GM23338 (cell line): Measurements from ENCODE around the gene LRP4. TPM values are rescaled to one million over a fixed set of nuclear protein-coding genes. Genes with fewer than 3 reads are reported as not detected.

Experiments
- ATAC-seq: fragments of 200-7000 bp; cut with Tn5 transposase; 3 replicates; pipeline ENCODE4 v1.9.1; 2020
- DNase-seq: peaks from one replicate; pipeline ENCODE4 v3.0.0-alpha.2; 2015; ENCODE audit warnings: low spot score
- H2AFZ ChIP-seq: fragments of 200-600 bp; sonication (generic); 2 replicates; pipeline ENCODE4 v1.8.0; 2016; ENCODE audit warnings: antibody characterized with exemption, mild to moderate bottlenecking, moderate library complexity
- H3F3A ChIP-seq: fragments of 200-600 bp; sonication (generic); replicated peaks from 2 replicates; pipeline ENCODE4 v1.8.0; 2017; ENCODE audit warnings: antibody characterized with exemption, mixed run types, low read depth
- H3K27ac ChIP-seq: fragments of 200-600 bp; sonication (generic); 2 replicates; pipeline ENCODE4 v1.6.1; 2016; ENCODE audit warnings: low read depth
- H3K27me3 ChIP-seq: fragments of 200-600 bp; sonication (generic); 2 replicates; pipeline ENCODE4 v1.8.0; 2016; ENCODE audit warnings: mild to moderate bottlenecking, mixed run types, moderate library complexity; ENCODE audit not compliant: insufficient read depth
- H3K36me3 ChIP-seq: fragments of 200-600 bp; sonication (generic); 2 replicates; pipeline ENCODE4 v1.8.0; 2016; ENCODE audit warnings: mild to moderate bottlenecking; ENCODE audit not compliant: insufficient read depth
- H3K4me1 ChIP-seq: fragments of 200-600 bp; sonication (generic); 2 replicates; pipeline ENCODE4 v1.8.0; 2016; ENCODE audit warnings: mild to moderate bottlenecking, moderate library complexity; ENCODE audit not compliant: insufficient read depth
- H3K4me2 ChIP-seq: fragments of 200-600 bp; sonication (generic); 2 replicates; pipeline ENCODE4 v1.7.1; 2017; ENCODE audit warnings: mixed run types
- H3K4me3 ChIP-seq: fragments of 200-600 bp; sonication (generic); 2 replicates; pipeline ENCODE4 v1.6.1; 2016; ENCODE audit warnings: mixed run types
- H3K79me2 ChIP-seq: fragments of 200-600 bp; sonication (generic); replicated peaks from 2 replicates; pipeline ENCODE4 v1.8.0; 2017; ENCODE audit warnings: mild to moderate bottlenecking; ENCODE audit not compliant: insufficient read depth
- H3K9me2 ChIP-seq: fragments of 200-600 bp; sonication (generic); 2 replicates; pipeline ENCODE4 v1.8.0; 2017; ENCODE audit not compliant: insufficient read depth
- H4K20me1 ChIP-seq: fragments of 200-600 bp; sonication (generic); replicated peaks from 2 replicates; pipeline ENCODE4 v1.8.0; 2017; ENCODE audit warnings: mild to moderate bottlenecking; ENCODE audit not compliant: insufficient read depth
- H3K27ac Mint-ChIP-seq: 2 replicates; pipeline ENCODE4 v1.8.0; 2020; ENCODE audit warnings: inconsistent platforms, mild to moderate bottlenecking, moderate library complexity, mixed read lengths
- H3K27me3 Mint-ChIP-seq: 3 replicates; pipeline ENCODE4 v1.8.0; 2022; ENCODE audit warnings: low read depth, mild to moderate bottlenecking, moderate library complexity, mixed read lengths, inconsistent platforms; ENCODE audit not compliant: insufficient read depth, poor library complexity
- H3K36me3 Mint-ChIP-seq: 3 replicates; pipeline ENCODE4 v1.8.0; 2021; ENCODE audit warnings: low read depth, mild to moderate bottlenecking, inconsistent platforms, moderate library complexity, mixed read lengths
- H3K4me1 Mint-ChIP-seq: 3 replicates; pipeline ENCODE4 v1.8.0; 2020; ENCODE audit warnings: mild to moderate bottlenecking, inconsistent platforms, mixed read lengths
- H3K4me3 Mint-ChIP-seq: 3 replicates; pipeline ENCODE4 v1.8.0; 2021; ENCODE audit warnings: moderate library complexity, mild to moderate bottlenecking, inconsistent platforms, mixed read lengths
- H3K9me3 Mint-ChIP-seq: 3 replicates; pipeline ENCODE4 v1.8.0; 2020; ENCODE audit warnings: moderate library complexity, mild to moderate bottlenecking, inconsistent platforms, mixed read lengths
- CREB1 ChIP-seq: fragments of 250-450 bp; sonication (Bioruptor Pico); IDR thresholded peaks from 2 replicates; pipeline ENCODE4 v1.5.0; 2020; ENCODE audit warnings: low read depth, mild to moderate bottlenecking, moderate library complexity
- EZH2 ChIP-seq: fragments of 200-600 bp; sonication (generic); IDR thresholded peaks from one replicate; pipeline ENCODE4 v1.8.0; 2017; ENCODE audit warnings: antibody characterized with exemption, mild to moderate bottlenecking, low read depth; ENCODE audit not compliant: unreplicated experiment
- NANOG ChIP-seq: IDR thresholded peaks from 2 replicates; pipeline ENCODE4 v1.6.1; 2016; ENCODE audit warnings: antibody characterized with exemption, borderline replicate concordance
- POLR2AphosphoS5 ChIP-seq: IDR thresholded peaks from 2 replicates; pipeline ENCODE4 v1.6.1; 2016; ENCODE audit warnings: antibody characterized with exemption, low read depth
- STAT1 ChIP-seq: IDR thresholded peaks from one replicate; pipeline ENCODE4 v1.6.1; 2016; ENCODE audit warnings: antibody characterized with exemption; ENCODE audit not compliant: unreplicated experiment
- ZNF114 ChIP-seq: fragments of 250-450 bp; sonication (Bioruptor Pico); IDR thresholded peaks from 2 replicates; pipeline ENCODE4 v1.5.0; 2020; ENCODE audit warnings: mild to moderate bottlenecking, moderate library complexity
- ZNF331 ChIP-seq: fragments of 250-450 bp; sonication (Bioruptor Pico); IDR thresholded peaks from 2 replicates; pipeline ENCODE4 v1.5.0; 2020; ENCODE audit warnings: low read depth, mild to moderate bottlenecking, moderate library complexity
- polyA plus RNA-seq: library from polyadenylated mRNA; unstranded; fragments of >200 nt; fragmentation: Nextera tagmentation; extraction: Ambion mirVana; gene quantifications from 2 replicates; pipeline ENCODE4 v1.2.1, GENCODE V29; 2016
- total RNA-seq: library from RNA; depleted of rRNA; stranded (reverse); fragments of >200 nt; shearing (Covaris generic); gene quantifications from 2 replicates; pipeline ENCODE4 v1.2.3, GENCODE V29; 2014
- TF ChIP-seq, protein P1 (sequence below): IDR thresholded peaks from 2 replicates; pipeline ENCODE4 v1.6.1; 2016; ENCODE audit warnings: antibody characterized with exemption
- TF ChIP-seq, protein P2 (sequence below): IDR thresholded peaks from one replicate; pipeline ENCODE4 v1.6.1; 2018; ENCODE audit warnings: antibody characterized with exemption; ENCODE audit not compliant: unreplicated experiment

Gene LRP4
- total and polyA plus RNA-seq, 2 experiments from 2014 or later: 6.0 to 18.4 TPM

DNA sequence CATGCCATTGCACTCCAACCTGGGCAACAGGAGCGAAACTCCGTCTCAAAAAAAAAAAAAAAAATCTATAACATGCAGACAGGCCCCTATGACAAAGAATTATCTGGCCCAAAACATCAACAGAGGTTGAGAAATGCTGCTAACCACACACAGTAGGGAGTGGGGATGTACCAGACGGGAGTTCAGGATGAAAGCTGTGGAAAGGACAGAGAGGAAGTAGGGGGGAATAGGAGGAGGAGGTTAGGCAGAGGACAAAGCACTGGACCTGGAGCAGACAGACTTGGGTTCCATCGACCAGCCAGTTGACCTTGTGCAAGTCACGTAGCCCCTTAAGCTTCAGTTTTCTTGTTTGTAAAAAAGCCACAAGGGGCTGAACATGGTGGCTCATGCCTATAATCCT, 12.5 kb downstream of the LRP4 start:
- TF ChIP-seq NANOG: no peak
- TF ChIP-seq EZH2: no peak
- peak overlapping the region; percentile 91; the same call in 1 of the 2 replicates for H3K27ac ChIP-seq
- Mint-ChIP-seq H3K4me3 (no peak overlapping the region; the same call in 2 of the 3 replicates), H3K36me3 (peaks cover 30% of the 10 kb centered on the region), H3K27me3 (peaks cover 9% of the 10 kb centered on the region), H3K4me1 (peaks cover 58% of the 10 kb centered on the region), H3K27ac (peak overlapping the region; percentile 10; the same call in 1 of the 2 replicates), H3K9me3 (no peaks in the 10 kb centered on the region)
- no peaks in the 10 kb centered on the region for H3K9me2 ChIP-seq
- H2AFZ ChIP-seq: no peak overlapping the region
- no peaks in the 10 kb centered on the region for H3K27me3 ChIP-seq
- 0 out of 2 replicates have a peak, but pooled peaks cover 3% of the 10 kb centered on the region for H4K20me1 ChIP-seq
- peaks cover 19% of the 10 kb centered on the region for H3F3A ChIP-seq
- H3K4me2 ChIP-seq: no peak overlapping the region
- DNase-seq: no peak
- H3K4me3 ChIP-seq: no peak overlapping the region
- peaks cover 51% of the 10 kb centered on the region for H3K4me1 ChIP-seq
- ATAC-seq: no peak
- H3K79me2 ChIP-seq: peaks cover 50% of the 10 kb centered on the region
- H3K36me3 ChIP-seq: no peaks in the 10 kb centered on the region

DNA sequence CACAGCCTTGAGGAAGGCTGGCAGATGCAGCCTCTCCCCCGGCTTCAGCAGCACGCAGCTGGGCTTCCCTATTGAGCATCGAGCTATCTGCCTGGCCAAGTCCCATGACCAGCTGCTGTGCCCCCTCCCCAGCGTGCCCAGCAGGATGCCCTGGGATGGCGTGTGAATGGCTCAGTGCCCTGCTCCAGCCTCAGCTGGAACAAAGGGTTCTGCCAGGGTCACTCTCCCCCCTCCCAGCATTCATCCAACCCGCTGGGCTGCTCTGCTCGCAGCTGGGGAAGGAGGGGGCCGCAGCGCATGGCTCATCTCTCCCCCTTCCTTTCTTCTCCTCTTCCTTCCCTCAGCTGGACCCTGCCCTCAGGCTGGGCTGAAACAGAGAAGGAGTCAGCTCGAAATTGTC, 14.5 kb downstream of the LRP4 start:
- peak; percentile 68 for ATAC-seq
- Histone ChIP-seq H3F3A (peaks cover 18% of the 10 kb centered on the region), H3K9me2 (no peaks in the 10 kb centered on the region), H3K27ac (no peak overlapping the region), H3K27me3 (no peaks in the 10 kb centered on the region), H3K36me3 (no peaks in the 10 kb centered on the region), H4K20me1 (0 out of 2 replicates have a peak, but pooled peaks cover 3% of the 10 kb centered on the region), H3K4me1 (peaks cover 40% of the 10 kb centered on the region), H3K4me3 (no peak overlapping the region), H3K79me2 (peaks cover 32% of the 10 kb centered on the region), H2AFZ (no peak overlapping the region), H3K4me2 (no peak overlapping the region)
- 0 out of 2 replicates have a peak overlapping the region, but pooled peaks have one; percentile 3 for H3K27ac Mint-ChIP-seq
- H3K4me1 Mint-ChIP-seq: peaks cover 48% of the 10 kb centered on the region
- H3K9me3 Mint-ChIP-seq: peaks cover under 1% of the 10 kb centered on the region; the same call in 1 of the 3 replicates
- H3K27me3 Mint-ChIP-seq: peaks cover 10% of the 10 kb centered on the region
- no peak overlapping the region for H3K4me3 Mint-ChIP-seq
- H3K36me3 Mint-ChIP-seq: peaks cover 42% of the 10 kb centered on the region
- DNase-seq: no peak
- no peak for TF ChIP-seq NANOG

DNA sequence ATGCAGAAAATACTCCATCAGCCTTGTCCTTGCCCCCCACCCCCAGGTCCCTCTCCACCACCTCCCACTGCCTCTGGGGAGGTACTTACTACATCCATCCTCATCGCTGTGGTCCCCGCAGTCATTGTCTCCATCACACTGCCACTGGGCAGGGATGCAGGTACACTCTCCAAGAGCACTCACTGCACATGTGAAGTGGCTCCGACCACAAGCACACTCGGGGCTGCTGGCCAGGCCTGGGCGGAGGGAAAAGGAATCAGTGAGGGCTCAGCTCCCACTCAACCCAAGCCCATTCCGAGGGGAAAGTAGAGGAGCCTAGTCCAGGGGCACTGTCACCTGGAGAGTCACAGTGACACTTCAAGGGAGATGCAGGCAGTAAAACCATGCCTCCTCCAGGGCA, 15.7 kb downstream of the LRP4 start:
- Mint-ChIP-seq H3K27ac (no peak overlapping the region; the same call in 1 of the 2 replicates), H3K4me1 (peaks cover 40% of the 10 kb centered on the region), H3K27me3 (peaks cover 14% of the 10 kb centered on the region), H3K36me3 (peaks cover 51% of the 10 kb centered on the region), H3K4me3 (no peak overlapping the region), H3K9me3 (peaks cover 7% of the 10 kb centered on the region; the same call in 1 of the 3 replicates)
- no peak overlapping the region for H2AFZ ChIP-seq
- H3K27me3 ChIP-seq: no peaks in the 10 kb centered on the region
- DNase-seq (no peak), ATAC-seq (no peak)
- H3K4me3 ChIP-seq: no peak overlapping the region
- H3K4me2 ChIP-seq: no peak overlapping the region
- H3K4me1 ChIP-seq: peaks cover 28% of the 10 kb centered on the region
- peaks cover 15% of the 10 kb centered on the region for H3F3A ChIP-seq
- no peaks in the 10 kb centered on the region for H3K9me2 ChIP-seq
- no peak overlapping the region for H3K27ac ChIP-seq
- no peaks in the 10 kb centered on the region; the same call in 1 of the 2 replicates for H3K36me3 ChIP-seq
- 0 out of 2 replicates have a peak, but pooled peaks cover 3% of the 10 kb centered on the region for H4K20me1 ChIP-seq
- peaks cover 21% of the 10 kb centered on the region for H3K79me2 ChIP-seq
- TF ChIP-seq POLR2AphosphoS5 (no peak), ZNF114 (CRISPR knock-in tag) (no peak), EZH2 (no peak), ZNF331 (CRISPR knock-in tag) (no peak), CREB1 (CRISPR knock-in tag) (no peak), STAT1 (no peak), NANOG (no peak)
- TF ChIP-seq, protein P1, sequence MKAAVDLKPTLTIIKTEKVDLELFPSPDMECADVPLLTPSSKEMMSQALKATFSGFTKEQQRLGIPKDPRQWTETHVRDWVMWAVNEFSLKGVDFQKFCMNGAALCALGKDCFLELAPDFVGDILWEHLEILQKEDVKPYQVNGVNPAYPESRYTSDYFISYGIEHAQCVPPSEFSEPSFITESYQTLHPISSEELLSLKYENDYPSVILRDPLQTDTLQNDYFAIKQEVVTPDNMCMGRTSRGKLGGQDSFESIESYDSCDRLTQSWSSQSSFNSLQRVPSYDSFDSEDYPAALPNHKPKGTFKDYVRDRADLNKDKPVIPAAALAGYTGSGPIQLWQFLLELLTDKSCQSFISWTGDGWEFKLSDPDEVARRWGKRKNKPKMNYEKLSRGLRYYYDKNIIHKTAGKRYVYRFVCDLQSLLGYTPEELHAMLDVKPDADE: no peak
- TF ChIP-seq, protein P2, sequence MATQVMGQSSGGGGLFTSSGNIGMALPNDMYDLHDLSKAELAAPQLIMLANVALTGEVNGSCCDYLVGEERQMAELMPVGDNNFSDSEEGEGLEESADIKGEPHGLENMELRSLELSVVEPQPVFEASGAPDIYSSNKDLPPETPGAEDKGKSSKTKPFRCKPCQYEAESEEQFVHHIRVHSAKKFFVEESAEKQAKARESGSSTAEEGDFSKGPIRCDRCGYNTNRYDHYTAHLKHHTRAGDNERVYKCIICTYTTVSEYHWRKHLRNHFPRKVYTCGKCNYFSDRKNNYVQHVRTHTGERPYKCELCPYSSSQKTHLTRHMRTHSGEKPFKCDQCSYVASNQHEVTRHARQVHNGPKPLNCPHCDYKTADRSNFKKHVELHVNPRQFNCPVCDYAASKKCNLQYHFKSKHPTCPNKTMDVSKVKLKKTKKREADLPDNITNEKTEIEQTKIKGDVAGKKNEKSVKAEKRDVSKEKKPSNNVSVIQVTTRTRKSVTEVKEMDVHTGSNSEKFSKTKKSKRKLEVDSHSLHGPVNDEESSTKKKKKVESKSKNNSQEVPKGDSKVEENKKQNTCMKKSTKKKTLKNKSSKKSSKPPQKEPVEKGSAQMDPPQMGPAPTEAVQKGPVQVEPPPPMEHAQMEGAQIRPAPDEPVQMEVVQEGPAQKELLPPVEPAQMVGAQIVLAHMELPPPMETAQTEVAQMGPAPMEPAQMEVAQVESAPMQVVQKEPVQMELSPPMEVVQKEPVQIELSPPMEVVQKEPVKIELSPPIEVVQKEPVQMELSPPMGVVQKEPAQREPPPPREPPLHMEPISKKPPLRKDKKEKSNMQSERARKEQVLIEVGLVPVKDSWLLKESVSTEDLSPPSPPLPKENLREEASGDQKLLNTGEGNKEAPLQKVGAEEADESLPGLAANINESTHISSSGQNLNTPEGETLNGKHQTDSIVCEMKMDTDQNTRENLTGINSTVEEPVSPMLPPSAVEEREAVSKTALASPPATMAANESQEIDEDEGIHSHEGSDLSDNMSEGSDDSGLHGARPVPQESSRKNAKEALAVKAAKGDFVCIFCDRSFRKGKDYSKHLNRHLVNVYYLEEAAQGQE: no peak
